K562 (cell line): ENCODE measurements around the gene PDE1C. TPM values are rescaled to one million over a fixed set of nuclear protein-coding genes. Genes with fewer than 3 reads are reported as not detected.

Experiments used
- ATAC-seq: fragments of 200-7000 bp; cut with Tn5 transposase; 3 replicates; pipeline ENCODE4 v1.9.1; 2020; ENCODE audit warnings: moderate library complexity
- BruUV-seq: library from RNA; stranded (reverse); fragments of 400-500 nt; replicated peaks from 2 replicates; lab custom pipeline; 2021; lab: Mats Ljungman, UMichigan
- CTCF ChIA-PET: fragments of 300-600 bp; formaldehyde crosslinking; extraction: SDS; loops from one replicate; lab custom pipeline; 2021; ENCODE audit warnings: low intra/inter-chr PET ratio; lab: Yijun Ruan, JAX
- POLR2A ChIA-PET: fragments of 300-600, 350-650 bp; sonication (Branson Sonifier 250); formaldehyde crosslinking; extraction: SDS; loops from one replicate; lab custom pipeline; 2021; ENCODE audit warnings: antibody characterized with exemption, inconsistent platforms; lab: Yijun Ruan, JAX
- DNase-seq, 4 experiments: peaks; one replicate each; pipeline versions ENCODE4 v3.0.0 to v3.0.0-alpha.2; 2011 to 2018; ENCODE audit warnings: low spot score in 3 of 4, mixed read lengths in 3 of 4; ENCODE audit errors: extremely low read depth in 1 of 4
- FAIRE-seq: peaks from 2 replicates; lab custom pipeline; 2011; peaks lifted over from hg19 to GRCh38; lab: Jason Lieb, UNC
- H2AFZ ChIP-seq: 2 replicates; pipeline ENCODE4 v1.6.0; 2011; ENCODE audit warnings: low read depth, low read length, control low read depth, inconsistent platforms
- H3K27ac ChIP-seq: fragments of 200-600 bp; 3 replicates; pipeline ENCODE4 v1.8.0; 2011; ENCODE audit warnings: low read depth, mild to moderate bottlenecking, control low read depth, inconsistent platforms, low read length, moderate library complexity, mixed read lengths; ENCODE audit errors: extremely low read depth
- H3K27me3 ChIP-seq, 2 experiments: fragments of 300-600 bp in 1 of 2; 2 replicates in 1 of 2; 3 replicates in 1 of 2; pipeline versions ENCODE4 v1.6.0 to v1.8.0; 2011; ENCODE audit warnings: inconsistent platforms in 2 of 2, low read length in 2 of 2, mild to moderate bottlenecking in 1 of 2, mixed read lengths in 1 of 2, moderate library complexity in 1 of 2; ENCODE audit not compliant: control insufficient read depth in 2 of 2, insufficient read depth in 2 of 2
- H3K36me3 ChIP-seq: fragments of 300-600 bp; 3 replicates; pipeline ENCODE4 v1.8.0; 2011; ENCODE audit warnings: mild to moderate bottlenecking, low read length, inconsistent platforms; ENCODE audit not compliant: control insufficient read depth, insufficient read depth
- H3K4me1 ChIP-seq, 2 experiments: fragments of 200-600 bp in 1 of 2; replicated peaks in 1 of 2; 2 replicates in 1 of 2; 3 replicates in 1 of 2; pipeline versions ENCODE4 v1.5.1 to v1.8.0; 2011; ENCODE audit warnings: inconsistent platforms in 2 of 2, low read length in 2 of 2, mild to moderate bottlenecking in 1 of 2, mixed read lengths in 1 of 2, moderate library complexity in 1 of 2; ENCODE audit not compliant: control insufficient read depth in 2 of 2, insufficient read depth in 2 of 2
- H3K4me2 ChIP-seq: 2 replicates; pipeline ENCODE4 v1.6.1; 2011; ENCODE audit warnings: low read length, control low read depth, inconsistent platforms, mixed read lengths; ENCODE audit not compliant: insufficient read depth
- H3K4me3 ChIP-seq: fragments of 200-600 bp; sonication (generic), shearing (Covaris generic); 2 replicates; pipeline ENCODE4 v1.5.1; 2016; ENCODE audit warnings: control low read depth, inconsistent platforms
- H3K79me2 ChIP-seq: fragments of 200-600 bp; 3 replicates; pipeline ENCODE4 v1.8.0; 2011; ENCODE audit warnings: low read length, inconsistent platforms; ENCODE audit not compliant: control insufficient read depth, insufficient read depth
- H3K9ac ChIP-seq, 2 experiments: 2 replicates each; pipeline versions ENCODE4 v1.6.0 to v1.6.1; 2011; ENCODE audit warnings: low read depth in 2 of 2, low read length in 2 of 2, control low read depth in 1 of 2, inconsistent platforms in 1 of 2, mild to moderate bottlenecking in 1 of 2, mixed read lengths in 1 of 2; ENCODE audit not compliant: insufficient read depth in 1 of 2
- H3K9me1 ChIP-seq: one replicate; pipeline ENCODE4 v1.6.0; 2011; ENCODE audit warnings: inconsistent platforms, mild to moderate bottlenecking, low read length, moderate library complexity; ENCODE audit not compliant: control insufficient read depth, insufficient read depth
- H3K9me3 ChIP-seq: replicated peaks from 2 replicates; pipeline ENCODE4 v1.5.1; 2011; ENCODE audit warnings: low read depth, low read length, inconsistent platforms; ENCODE audit not compliant: control insufficient read depth, insufficient read depth
- H4K20me1 ChIP-seq: replicated peaks from 2 replicates; pipeline ENCODE4 v1.6.1; 2011; ENCODE audit warnings: low read length, inconsistent platforms, mixed read lengths; ENCODE audit not compliant: control insufficient read depth, insufficient read depth
- ADNP ChIP-seq: fragments of 200-800 bp; sonication (Bioruptor generic); IDR thresholded peaks from 2 replicates; pipeline ENCODE4 v1.6.1; 2016; ENCODE audit warnings: missing genetic modification characterization, missing compliant biosample characterization
- FOSL1 ChIP-seq: fragments of 200-800 bp; sonication (Bioruptor generic); conservative IDR thresholded peaks from 2 replicates; pipeline ENCODE4 v1.6.1; 2016; ENCODE audit warnings: missing genetic modification characterization, missing compliant biosample characterization
- HLTF ChIP-seq: fragments of 450-650 bp; IDR thresholded peaks from 2 replicates; pipeline ENCODE4 v1.6.1; 2016
- KLF10 ChIP-seq: fragments of 250-450 bp; sonication (Bioruptor Pico); IDR thresholded peaks from 2 replicates; pipeline ENCODE4 v1.6.1; 2021; ENCODE audit warnings: matching md5 sums
- MYNN ChIP-seq, 2 experiments: sonication (generic); formaldehyde crosslinking in 1 of 2; IDR thresholded peaks; 2 replicates each; pipeline versions ENCODE4 v1.5.0 to v1.6.1; 2016 to 2020; ENCODE audit warnings: antibody characterized with exemption in 1 of 2, missing genetic modification reagents in 1 of 2
- NRF1 ChIP-seq, 2 experiments: fragments of 450-650 bp; IDR thresholded peaks in 1 of 2; conservative IDR thresholded peaks in 1 of 2; 2 replicates each; pipeline ENCODE4 v1.6.1; 2014; ENCODE audit warnings: mild to moderate bottlenecking in 2 of 2
- NUFIP1 ChIP-seq: fragments of 450-650 bp; IDR thresholded peaks from 2 replicates; pipeline ENCODE4 v1.6.1; 2018; ENCODE audit not compliant: partially characterized antibody
- PTTG1 ChIP-seq: fragments of 450-650 bp; IDR thresholded peaks from 2 replicates; pipeline ENCODE4 v1.6.1; 2016; ENCODE audit warnings: low read depth, mild to moderate bottlenecking, missing genetic modification characterization, missing compliant biosample characterization
- SMARCA4 ChIP-seq: fragments of 450-650 bp; IDR thresholded peaks from 2 replicates; pipeline ENCODE4 v1.6.1; 2016
- TAL1 ChIP-seq: fragments of 450-650 bp; IDR thresholded peaks from 2 replicates; pipeline ENCODE4 v1.6.1; 2016; ENCODE audit warnings: mild to moderate bottlenecking
- TOE1 ChIP-seq, 2 experiments: fragments of 450-650 bp in 1 of 2; sonication (generic) in 1 of 2; formaldehyde crosslinking in 1 of 2; IDR thresholded peaks; 2 replicates each; pipeline versions ENCODE4 v1.7.1 to v1.8.0; 2016 to 2022; ENCODE audit warnings: borderline replicate concordance in 2 of 2, mild to moderate bottlenecking in 2 of 2, antibody characterized with exemption in 1 of 2, inconsistent platforms in 1 of 2, low read depth in 1 of 2, missing genetic modification reagents in 1 of 2, moderate library complexity in 1 of 2
- ZNF354B ChIP-seq: fragments of 250-450 bp; sonication (Bioruptor Pico); IDR thresholded peaks from 2 replicates; pipeline ENCODE4 v1.4.0; 2020
- WGBS: fragments of 100-300 bp; shearing (Covaris generic); methylation state at CpG from one replicate; pipeline ENCODE4 v1.1.6; 2016; ENCODE audit warnings: low coverage, mixed read lengths; ENCODE audit not compliant: insufficient coverage; ENCODE audit errors: missing lambda C conversion rate; 5-methylcytosine and 5-hydroxymethylcytosine counted together
- in situ Hi-C: fragments of 300-500 bp; cut with MboI; formaldehyde crosslinking; loops from 4 replicates; pipeline ENCODE4 v1.15.0; 2018; ENCODE audit warnings: inconsistent platforms, mixed read lengths
- intact Hi-C: fragments of 100-400 bp; cut with micrococcal nuclease; formaldehyde crosslinking; loops from 2 replicates; pipeline ENCODE4 v1.14.2; 2022
- polyA plus RNA-seq, 8 experiments: library from polyadenylated mRNA; depleted of rRNA in 4 of 8; stranded (reverse) in 5 of 8; unstranded in 3 of 8; fragments of >200 nt; fragmentation: Nextera tagmentation in 2 of 8; fragmentation: Illumina TruSeq in 1 of 8; extraction: Ambion mirVana in 2 of 8; extraction: Trizol in 1 of 8; gene quantifications; 2 replicates each; pipeline versions ENCODE4 v1.2.1 to v1.2.3, GENCODE V29; 2011 to 2014; ENCODE audit warnings: inconsistent platforms in 1 of 8, missing spikeins in 1 of 8
- total RNA-seq, 7 experiments: library from RNA; depleted of rRNA in 6 of 7; stranded (reverse); fragments of >200 nt in 6 of 7; fragmentation: Illumina TruSeq in 2 of 7; extraction: Trizol in 2 of 7; gene quantifications; 2 replicates each; pipeline versions ENCODE4 v1.2.1 to v1.2.3, GENCODE V29; 2011 to 2021; ENCODE audit warnings: low replicate concordance in 1 of 7
- TF ChIP-seq, protein P1 (sequence below), 3 experiments: IDR thresholded peaks in 2 of 3; conservative IDR thresholded peaks in 1 of 3; 2 replicates each; pipeline ENCODE4 v1.5.1; 2011 to 2012; ENCODE audit warnings: low read length in 3 of 3, mild to moderate bottlenecking in 3 of 3, control low read depth in 2 of 3, improper control_type of control experiment in 1 of 3, inconsistent platforms in 1 of 3, low read depth in 1 of 3, mixed read lengths in 1 of 3, moderate library complexity in 1 of 3; ENCODE audit not compliant: insufficient read depth in 2 of 3
- TF ChIP-seq, protein P2 (sequence below): fragments of 450-650 bp; IDR thresholded peaks from 2 replicates; pipeline ENCODE4 v1.6.1; 2016
- TF ChIP-seq, protein P3 (sequence below): fragments of 450-650 bp; formaldehyde crosslinking; IDR thresholded peaks from 2 replicates; pipeline ENCODE4 v1.4.0; 2020; ENCODE audit warnings: mild to moderate bottlenecking, mixed read lengths
- TF ChIP-seq, protein P4 (sequence below): fragments of 250-450 bp; sonication (Bioruptor Pico); IDR thresholded peaks from 2 replicates; pipeline ENCODE4 v1.8.0; 2022; ENCODE audit warnings: inconsistent platforms, mild to moderate bottlenecking, moderate library complexity, borderline replicate concordance

The PDE1C gene
- total and polyA plus RNA-seq, 9 of the 15 experiments (the other 6 are each of a cell fraction or from before 2014, with no cell fraction given) = under 0.01 to 0.01 TPM; not detected in 7

DNA sequence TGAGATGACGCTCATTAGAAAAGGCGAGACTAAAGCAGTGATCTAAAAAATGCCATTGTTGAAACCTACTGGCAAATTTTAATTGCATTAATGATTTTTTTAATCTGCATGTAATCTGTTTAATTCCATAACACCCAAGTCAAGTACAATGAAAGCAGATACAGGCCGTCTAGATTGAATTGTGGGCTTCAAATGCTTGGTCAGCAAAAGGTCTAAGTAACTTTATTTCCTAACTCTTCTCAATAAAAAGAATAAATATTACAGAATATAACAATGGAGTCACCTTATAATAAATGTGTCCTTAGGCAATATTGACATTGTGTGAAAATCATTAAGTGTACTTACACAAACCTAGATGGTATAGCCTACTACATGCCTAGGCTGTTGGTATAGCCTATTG, 20.6 kb downstream of the PDE1C start:
- in situ Hi-C loops = no loop called here
- H3K27ac ChIP-seq = no peak overlapping the region
- H3K4me3 ChIP-seq = no peak overlapping the region
- BruUV-seq = no TSS peak
- H3K27me3 ChIP-seq = no peaks in the 10 kb centered on the region
- no peak overlapping the region for H3K9ac ChIP-seq
- no peaks in the 10 kb centered on the region for H4K20me1 ChIP-seq
- H2AFZ ChIP-seq = no peak overlapping the region
- FAIRE-seq = no peak
- no peaks in the 10 kb centered on the region for H3K9me3 ChIP-seq
- intact Hi-C loops = no loop called here
- no peak overlapping the region for H3K4me2 ChIP-seq
- H3K4me1 ChIP-seq = no peaks in the 10 kb centered on the region
- no peaks in the 10 kb centered on the region for H3K9me1 ChIP-seq
- no peaks in the 10 kb centered on the region for H3K36me3 ChIP-seq
- no peak for ATAC-seq
- no peak for DNase-seq
- H3K79me2 ChIP-seq = no peaks in the 10 kb centered on the region
- CTCF ChIA-PET = no interaction called here
- POLR2A ChIA-PET = no interaction called here
- 3% methylated on average over 3 of the region's 3 CpGs for WGBS
- no peak for TF ChIP-seq HLTF
- TF ChIP-seq, protein P1, sequence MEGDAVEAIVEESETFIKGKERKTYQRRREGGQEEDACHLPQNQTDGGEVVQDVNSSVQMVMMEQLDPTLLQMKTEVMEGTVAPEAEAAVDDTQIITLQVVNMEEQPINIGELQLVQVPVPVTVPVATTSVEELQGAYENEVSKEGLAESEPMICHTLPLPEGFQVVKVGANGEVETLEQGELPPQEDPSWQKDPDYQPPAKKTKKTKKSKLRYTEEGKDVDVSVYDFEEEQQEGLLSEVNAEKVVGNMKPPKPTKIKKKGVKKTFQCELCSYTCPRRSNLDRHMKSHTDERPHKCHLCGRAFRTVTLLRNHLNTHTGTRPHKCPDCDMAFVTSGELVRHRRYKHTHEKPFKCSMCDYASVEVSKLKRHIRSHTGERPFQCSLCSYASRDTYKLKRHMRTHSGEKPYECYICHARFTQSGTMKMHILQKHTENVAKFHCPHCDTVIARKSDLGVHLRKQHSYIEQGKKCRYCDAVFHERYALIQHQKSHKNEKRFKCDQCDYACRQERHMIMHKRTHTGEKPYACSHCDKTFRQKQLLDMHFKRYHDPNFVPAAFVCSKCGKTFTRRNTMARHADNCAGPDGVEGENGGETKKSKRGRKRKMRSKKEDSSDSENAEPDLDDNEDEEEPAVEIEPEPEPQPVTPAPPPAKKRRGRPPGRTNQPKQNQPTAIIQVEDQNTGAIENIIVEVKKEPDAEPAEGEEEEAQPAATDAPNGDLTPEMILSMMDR (IDR thresholded peaks at IDR 0.05 in 2 of 3, conservative IDR thresholded peaks at IDR 0.05 in 1 of 3; ENCODE audit: insufficient read depth in 2 of 3, low read depth in 1 of 3, low read length in 3 of 3) = no peak
- TF ChIP-seq NUFIP1 = no peak
- TF ChIP-seq, protein P2, sequence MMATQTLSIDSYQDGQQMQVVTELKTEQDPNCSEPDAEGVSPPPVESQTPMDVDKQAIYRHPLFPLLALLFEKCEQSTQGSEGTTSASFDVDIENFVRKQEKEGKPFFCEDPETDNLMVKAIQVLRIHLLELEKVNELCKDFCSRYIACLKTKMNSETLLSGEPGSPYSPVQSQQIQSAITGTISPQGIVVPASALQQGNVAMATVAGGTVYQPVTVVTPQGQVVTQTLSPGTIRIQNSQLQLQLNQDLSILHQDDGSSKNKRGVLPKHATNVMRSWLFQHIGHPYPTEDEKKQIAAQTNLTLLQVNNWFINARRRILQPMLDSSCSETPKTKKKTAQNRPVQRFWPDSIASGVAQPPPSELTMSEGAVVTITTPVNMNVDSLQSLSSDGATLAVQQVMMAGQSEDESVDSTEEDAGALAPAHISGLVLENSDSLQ = no peak
- no peak for TF ChIP-seq SMARCA4
- TF ChIP-seq, protein P3, sequence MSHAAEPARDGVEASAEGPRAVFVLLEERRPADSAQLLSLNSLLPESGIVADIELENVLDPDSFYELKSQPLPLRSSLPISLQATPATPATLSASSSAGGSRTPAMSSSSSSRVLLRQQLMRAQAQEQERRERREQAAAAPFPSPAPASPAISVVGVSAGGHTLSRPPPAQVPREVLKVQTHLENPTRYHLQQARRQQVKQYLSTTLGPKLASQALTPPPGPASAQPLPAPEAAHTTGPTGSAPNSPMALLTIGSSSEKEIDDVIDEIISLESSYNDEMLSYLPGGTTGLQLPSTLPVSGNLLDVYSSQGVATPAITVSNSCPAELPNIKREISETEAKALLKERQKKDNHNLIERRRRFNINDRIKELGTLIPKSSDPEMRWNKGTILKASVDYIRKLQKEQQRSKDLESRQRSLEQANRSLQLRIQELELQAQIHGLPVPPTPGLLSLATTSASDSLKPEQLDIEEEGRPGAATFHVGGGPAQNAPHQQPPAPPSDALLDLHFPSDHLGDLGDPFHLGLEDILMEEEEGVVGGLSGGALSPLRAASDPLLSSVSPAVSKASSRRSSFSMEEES (CRISPR knock-in tag) = no peak
- no peak for TF ChIP-seq TOE1 (IDR thresholded peaks at IDR 0.05; ENCODE audit: borderline replicate concordance)
- TF ChIP-seq TOE1 (CRISPR knock-in tag; IDR thresholded peaks at IDR 0.05; ENCODE audit: borderline replicate concordance, low read depth) = no peak
- TF ChIP-seq, protein P4, sequence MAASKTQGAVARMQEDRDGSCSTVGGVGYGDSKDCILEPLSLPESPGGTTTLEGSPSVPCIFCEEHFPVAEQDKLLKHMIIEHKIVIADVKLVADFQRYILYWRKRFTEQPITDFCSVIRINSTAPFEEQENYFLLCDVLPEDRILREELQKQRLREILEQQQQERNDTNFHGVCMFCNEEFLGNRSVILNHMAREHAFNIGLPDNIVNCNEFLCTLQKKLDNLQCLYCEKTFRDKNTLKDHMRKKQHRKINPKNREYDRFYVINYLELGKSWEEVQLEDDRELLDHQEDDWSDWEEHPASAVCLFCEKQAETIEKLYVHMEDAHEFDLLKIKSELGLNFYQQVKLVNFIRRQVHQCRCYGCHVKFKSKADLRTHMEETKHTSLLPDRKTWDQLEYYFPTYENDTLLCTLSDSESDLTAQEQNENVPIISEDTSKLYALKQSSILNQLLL (CRISPR knock-in tag) = no peak
- no peak for TF ChIP-seq PTTG1 (tag)
- no peak for TF ChIP-seq NRF1 (conservative IDR thresholded peaks at IDR 0.05 in 1 of 2, IDR thresholded peaks at IDR 0.05 in 1 of 2)
- no peak for TF ChIP-seq MYNN (IDR thresholded peaks at IDR 0.05)
- TF ChIP-seq MYNN (CRISPR knock-in tag; IDR thresholded peaks at IDR 0.05) = no peak
- TF ChIP-seq FOSL1 (tag) = no peak
- no peak for TF ChIP-seq ZNF354B
- TF ChIP-seq TAL1 = no peak
- TF ChIP-seq KLF10 (CRISPR knock-in tag) = no peak
- no peak for TF ChIP-seq ADNP (tag)
